HCT116 (cell line): ENCODE data around the gene NBEAL2. TPM values are rescaled to one million over a fixed set of nuclear protein-coding genes. Genes with fewer than 3 reads are reported as not detected.

Source experiments
- ATAC-seq: fragments of 200-7000 bp; cut with Tn5 transposase; 2 replicates; pipeline ENCODE4 v1.9.1; 2020; ENCODE audit warnings: mild to moderate bottlenecking, moderate library complexity
- BruUV-seq: library from RNA; stranded (reverse); fragments of 400-500 nt; replicated peaks from 2 replicates; lab custom pipeline; 2021; lab: Mats Ljungman, UMichigan
- CTCF ChIA-PET: fragments of 300-600 bp; sonication (Branson Sonifier 250); formaldehyde crosslinking; loops from one replicate; lab custom pipeline; 2021; ENCODE audit warnings: antibody characterized with exemption; lab: Charles Lee
- POLR2A ChIA-PET: fragments of 300-600, 350-600 bp; sonication (Branson Sonifier 250); formaldehyde crosslinking; loops from one replicate; lab custom pipeline; 2021; ENCODE audit warnings: antibody characterized with exemption; lab: Charles Lee
- RAD21 ChIA-PET, 2 experiments: fragments of 300-600 bp; sonication (Branson Sonifier 250); formaldehyde crosslinking; loops; one replicate each; lab custom pipeline; 2023; ENCODE audit warnings: low total read pairs in 2 of 2; ENCODE audit not compliant: uncharacterized antibody in 2 of 2, unreplicated experiment in 2 of 2, low non-redundant PET in 1 of 2; lab: Charles Lee
- DNase-seq: peaks from one replicate; pipeline ENCODE4 v3.0.0-alpha.2; 2010; ENCODE audit warnings: low read depth, low spot score
- H2AFZ ChIP-seq: fragments of 200-600 bp; shearing (Covaris generic), sonication (generic); 2 replicates; pipeline ENCODE4 v1.6.1; 2017; ENCODE audit warnings: low read depth, mixed run types, mixed read lengths, antibody characterized with exemption, low read length; ENCODE audit not compliant: poor library complexity, severe bottlenecking
- H3K27ac ChIP-seq: 2 replicates; pipeline ENCODE4 v1.5.1; 2012; ENCODE audit warnings: low read depth, low read length
- H3K27me3 ChIP-seq: fragments of 200-600 bp; sonication (generic); 2 replicates; pipeline ENCODE4 v1.6.1; 2016; ENCODE audit warnings: mixed run types, low read length, mixed read lengths; ENCODE audit not compliant: insufficient read depth
- H3K36me3 ChIP-seq, 2 experiments: fragments of 200-500 bp in 1 of 2; fragments of 200-600 bp in 1 of 2; sonication (Bioruptor generic) in 1 of 2; sonication (generic) in 1 of 2; 2 replicates each; pipeline versions ENCODE4 v1.5.1 to v1.6.1; 2014 to 2016; ENCODE audit warnings: low read length in 2 of 2, inconsistent platforms in 1 of 2, mixed read lengths in 1 of 2, mixed run types in 1 of 2; ENCODE audit not compliant: insufficient read depth in 2 of 2, control insufficient read depth in 1 of 2
- H3K4me1 ChIP-seq, 2 experiments: fragments of 200-600 bp in 1 of 2; sonication (generic) in 1 of 2; 2 replicates each; pipeline versions ENCODE4 v1.5.1 to v1.6.1; 2012 to 2017; ENCODE audit warnings: low read length in 2 of 2, inconsistent platforms in 1 of 2, mild to moderate bottlenecking in 1 of 2, mixed read lengths in 1 of 2, mixed run types in 1 of 2, moderate library complexity in 1 of 2; ENCODE audit not compliant: insufficient read depth in 2 of 2, control insufficient read depth in 1 of 2
- H3K4me2 ChIP-seq: fragments of 200-600 bp; sonication (generic); 2 replicates; pipeline ENCODE4 v1.6.1; 2017; ENCODE audit warnings: mixed run types, low read length, mixed read lengths
- H3K4me3 ChIP-seq, 2 experiments: fragments of 200-600 bp in 1 of 2; sonication (generic) in 1 of 2; replicated peaks in 1 of 2; 2 replicates each; pipeline ENCODE4 v1.5.1; 2011 to 2016; ENCODE audit warnings: low read length in 2 of 2, control low read depth in 1 of 2, low read depth in 1 of 2, mild to moderate bottlenecking in 1 of 2, mixed read lengths in 1 of 2, mixed run types in 1 of 2
- H3K79me2 ChIP-seq: fragments of 200-600 bp; sonication (generic); 2 replicates; pipeline ENCODE4 v1.6.1; 2017; ENCODE audit warnings: mild to moderate bottlenecking, mixed run types, low read length, moderate library complexity, mixed read lengths; ENCODE audit not compliant: insufficient read depth
- H3K9ac ChIP-seq: fragments of 200-600 bp; sonication (generic); 2 replicates; pipeline ENCODE4 v1.6.1; 2016; ENCODE audit warnings: low read length, mixed read lengths
- H3K9me2 ChIP-seq: fragments of 200-600 bp; sonication (generic), shearing (Covaris generic); 2 replicates; pipeline ENCODE4 v1.6.1; 2017; ENCODE audit warnings: mixed run types, mild to moderate bottlenecking, moderate library complexity; ENCODE audit not compliant: insufficient read depth
- H3K9me3 ChIP-seq, 2 experiments: fragments of 200-500 bp in 1 of 2; fragments of 200-600 bp in 1 of 2; sonication (Bioruptor generic) in 1 of 2; sonication (generic) in 1 of 2; 2 replicates each; pipeline ENCODE4 v1.6.1; 2014 to 2017; ENCODE audit warnings: low read length in 2 of 2, mixed read lengths in 2 of 2, inconsistent platforms in 1 of 2, low read depth in 1 of 2, mild to moderate bottlenecking in 1 of 2, mixed run types in 1 of 2, moderate library complexity in 1 of 2; ENCODE audit not compliant: control insufficient read depth in 1 of 2, insufficient read depth in 1 of 2
- H4K20me1 ChIP-seq: fragments of 200-600 bp; sonication (generic), shearing (Covaris generic); 2 replicates; pipeline ENCODE4 v1.6.1; 2017; ENCODE audit warnings: mixed run types, mild to moderate bottlenecking, moderate library complexity; ENCODE audit not compliant: insufficient read depth
- ATF3 ChIP-seq: IDR thresholded peaks from 2 replicates; pipeline ENCODE4 v1.6.1; 2012
- CEBPB ChIP-seq: IDR thresholded peaks from 2 replicates; pipeline ENCODE4 v1.6.1; 2012; ENCODE audit warnings: low read depth
- CTCF ChIP-seq, 3 experiments: fragments of 200-600 bp in 1 of 3; sonication (generic) in 1 of 3; IDR thresholded peaks in 2 of 3; conservative IDR thresholded peaks in 1 of 3; 2 replicates each; pipeline ENCODE4 v1.5.1; 2012 to 2017; ENCODE audit warnings: low read depth in 2 of 3, low read length in 2 of 3, antibody characterized with exemption in 1 of 3, borderline replicate concordance in 1 of 3, control low read depth in 1 of 3, mild to moderate bottlenecking in 1 of 3, mixed read lengths in 1 of 3, mixed run types in 1 of 3, moderate library complexity in 1 of 3; ENCODE audit not compliant: insufficient read depth in 1 of 3
- EGR1 ChIP-seq: IDR thresholded peaks from 2 replicates; pipeline ENCODE4 v1.6.1; 2012; ENCODE audit warnings: low read depth
- ELF1 ChIP-seq: IDR thresholded peaks from 2 replicates; pipeline ENCODE4 v1.6.1; 2012; ENCODE audit warnings: low read depth, borderline replicate concordance
- EZH2 ChIP-seq: fragments of 200-600 bp; sonication (generic); IDR thresholded peaks from 2 replicates; pipeline ENCODE4 v1.6.1; 2017; ENCODE audit warnings: antibody characterized with exemption, mixed run types
- FOSL1 ChIP-seq: IDR thresholded peaks from 2 replicates; pipeline ENCODE4 v1.6.1; 2012; ENCODE audit warnings: low read depth
- JUND ChIP-seq: IDR thresholded peaks from 2 replicates; pipeline ENCODE4 v1.6.1; 2012
- MAX ChIP-seq: IDR thresholded peaks from 2 replicates; pipeline ENCODE4 v1.6.1; 2012
- POLR2A ChIP-seq: IDR thresholded peaks from 2 replicates; pipeline ENCODE4 v1.7.0; 2011; ENCODE audit warnings: borderline replicate concordance; ENCODE audit not compliant: insufficient read depth, insufficient read length; ENCODE audit errors: extremely low read depth
- POLR2AphosphoS5 ChIP-seq: IDR thresholded peaks from 2 replicates; pipeline ENCODE4 v1.6.1; 2011; ENCODE audit warnings: mild to moderate bottlenecking, low read depth, low read length, moderate library complexity
- REST ChIP-seq: IDR thresholded peaks from 2 replicates; pipeline ENCODE4 v1.6.1; 2012; ENCODE audit warnings: low read depth
- SIN3A ChIP-seq: IDR thresholded peaks from 2 replicates; pipeline ENCODE4 v1.6.1; 2012; ENCODE audit warnings: low read depth
- SP1 ChIP-seq: IDR thresholded peaks from 2 replicates; pipeline ENCODE4 v1.6.1; 2012; ENCODE audit warnings: low read depth
- SRF ChIP-seq: IDR thresholded peaks from 2 replicates; pipeline ENCODE4 v1.6.1; 2012; ENCODE audit warnings: low read depth
- TCF7L2 ChIP-seq: IDR thresholded peaks from 2 replicates; pipeline ENCODE4 v1.7.0; 2011; ENCODE audit warnings: borderline replicate concordance, inconsistent platforms; ENCODE audit not compliant: insufficient read depth, insufficient read length; ENCODE audit errors: extremely low read depth
- YY1 ChIP-seq: IDR thresholded peaks from 2 replicates; pipeline ENCODE4 v1.6.1; 2011; ENCODE audit warnings: low read length, low read depth, moderate library complexity, mild to moderate bottlenecking; ENCODE audit not compliant: insufficient replicate concordance; ENCODE audit errors: extremely low read depth
- ZBTB33 ChIP-seq: IDR thresholded peaks from 2 replicates; pipeline ENCODE4 v1.6.1; 2011; ENCODE audit warnings: mild to moderate bottlenecking, low read length, moderate library complexity; ENCODE audit not compliant: insufficient replicate concordance; ENCODE audit errors: extremely low read depth
- ZNF274 ChIP-seq: fragments of 200-500 bp; sonication (Bioruptor generic); IDR thresholded peaks from 2 replicates; pipeline ENCODE4 v1.6.1; 2014; ENCODE audit warnings: mild to moderate bottlenecking, low read depth, low read length, inconsistent platforms
- intact Hi-C: fragments of 100-400 bp; cut with micrococcal nuclease; formaldehyde crosslinking; loops from 2 replicates; pipeline ENCODE4 v1.10.0; 2022
- total RNA-seq: library from RNA; stranded (reverse); gene quantifications from one replicate; pipeline ENCODE4 v1.2.1, GENCODE V29; 2021; ENCODE audit not compliant: unreplicated experiment

NBEAL2 gene
- total RNA-seq, 1 experiment from 2014 or later: 72.9 TPM

- BruUV-seq: no TSS peak
- no peaks in the 10 kb centered on the region for H3K27me3 ChIP-seq
- no peaks in the 10 kb centered on the region for H3K9me3 ChIP-seq
- intact Hi-C loops: no loop called here
- H2AFZ ChIP-seq: no peak overlapping the region
- no peaks in the 10 kb centered on the region for H4K20me1 ChIP-seq
- DNase-seq (no peak), ATAC-seq (no peak)
- H3K79me2 ChIP-seq: no peaks in the 10 kb centered on the region
- no peak overlapping the region for H3K9ac ChIP-seq
- ChIA-PET RAD21 (no interaction called here), CTCF (no interaction called here), POLR2A (no interaction called here)
- H3K36me3 ChIP-seq: peaks cover 6 to 24% of the 10 kb centered on the region in 2 experiments; a peak in 3 of 4 replicates
- H3K4me1 ChIP-seq: peaks cover 0 to 2% of the 10 kb centered on the region in 2 experiments; a peak in 1 of 4 replicates
- no peak overlapping the region for H3K27ac ChIP-seq
- H3K4me3 ChIP-seq: no peak overlapping the region
- no peak overlapping the region for H3K4me2 ChIP-seq
- no peaks in the 10 kb centered on the region for H3K9me2 ChIP-seq
- TF ChIP-seq REST (no peak), POLR2AphosphoS5 (no peak), EZH2 (no peak), TCF7L2 (no peak), ZBTB33 (no peak), SP1 (no peak), EGR1 (no peak), POLR2A (no peak), FOSL1 (no peak), SRF (no peak), ELF1 (no peak), ZNF274 (no peak), ATF3 (no peak), SIN3A (no peak), MAX (no peak), JUND (no peak), CEBPB (no peak), CTCF (IDR thresholded peaks at IDR 0.05 in 2 of 3, conservative IDR thresholded peaks at IDR 0.05 in 1 of 3; ENCODE audit: borderline replicate concordance in 1 of 3, insufficient read depth in 1 of 3, low read depth in 2 of 3, low read length in 2 of 3) (no peak), YY1 (no peak)
These were observed 26.0 kb downstream of the NBEAL2 start for GRCh38 chr3:47005212-47006144.
